Uterus (tissue), 4 donors: ENCODE data around the gene ZNF618. TPM values are rescaled to one million over a fixed set of nuclear protein-coding genes. Genes with fewer than 3 reads are reported as not detected.
"Not testable (repeated sequence)": the region's sequence is repeated elsewhere in the genome, so short reads cannot be mapped to it uniquely, and the experiment has no call there.

Experiments
- DNase-seq, 2 donors: peaks; one replicate each; pipeline ENCODE4 v3.0.0-alpha.2; 2019 to 2020
- H3K27ac ChIP-seq, 2 donors: fragments of 200-600 bp; sonication (generic); 1 replicate in 1 of 2; 2 replicates in 1 of 2; pipeline ENCODE4 v1.5.1; 2016 to 2018
- H3K27me3 ChIP-seq, 2 donors: fragments of 200-600 bp; sonication (generic); one replicate each; pipeline ENCODE4 v1.5.1; 2018 to 2019; ENCODE audit warnings: control low read depth in 1 of 2
- H3K36me3 ChIP-seq, 2 donors: fragments of 200-600 bp; sonication (generic); one replicate each; pipeline ENCODE4 v1.5.1; 2019; ENCODE audit warnings: control low read depth in 1 of 2
- H3K4me1 ChIP-seq, 2 donors: fragments of 200-600 bp; sonication (generic); one replicate each; pipeline ENCODE4 v1.5.1; 2018 to 2019; ENCODE audit warnings: control low read depth in 1 of 2
- H3K4me3 ChIP-seq, 2 donors: fragments of 200-600 bp; sonication (generic); 1 replicate in 1 of 2; 2 replicates in 1 of 2; pipeline ENCODE4 v1.5.1; 2018 to 2019; ENCODE audit warnings: mild to moderate bottlenecking in 1 of 2
- H3K9me3 ChIP-seq, 2 donors: fragments of 200-600 bp; sonication (generic); one replicate each; pipeline ENCODE4 v1.5.1; 2019; ENCODE audit warnings: control low read depth in 1 of 2
- POLR2A ChIP-seq, 2 donors: fragments of 450-650 bp; IDR thresholded peaks; one replicate each; pipeline ENCODE4 v1.6.1; 2016; ENCODE audit warnings: antibody characterized with exemption in 2 of 2, mild to moderate bottlenecking in 1 of 2, moderate library complexity in 1 of 2
- intact Hi-C: fragments of 100-400 bp; cut with DNase I; formaldehyde crosslinking; loops from one replicate; pipeline ENCODE4 v1.15.1; 2023; ENCODE audit warnings: low total_unique reads
- total RNA-seq, 4 donors: library from RNA; depleted of rRNA in 3 of 4; stranded (reverse); fragments of >200 nt in 3 of 4; gene quantifications; one replicate each; pipeline versions ENCODE4 v1.1.0 to v1.2.4, GENCODE V29; 2014 to 2023
- TF ChIP-seq, protein P1 (sequence below), 4 experiments: fragments of 200-600 bp in 2 of 4; fragments of 450-650 bp in 2 of 4; sonication (generic) in 2 of 4; IDR thresholded peaks; one replicate each; pipeline ENCODE4 v1.5.1; 2016 to 2019; ENCODE audit warnings: antibody characterized with exemption in 4 of 4, mild to moderate bottlenecking in 2 of 4, moderate library complexity in 1 of 4
- donor health status: DM: yes; HTN: yes; CAD: no.

The ZNF618 gene
- total RNA-seq, 4 donors from 2014 or later: 3.8 to 24.2 (median 12.3) TPM

DNA sequence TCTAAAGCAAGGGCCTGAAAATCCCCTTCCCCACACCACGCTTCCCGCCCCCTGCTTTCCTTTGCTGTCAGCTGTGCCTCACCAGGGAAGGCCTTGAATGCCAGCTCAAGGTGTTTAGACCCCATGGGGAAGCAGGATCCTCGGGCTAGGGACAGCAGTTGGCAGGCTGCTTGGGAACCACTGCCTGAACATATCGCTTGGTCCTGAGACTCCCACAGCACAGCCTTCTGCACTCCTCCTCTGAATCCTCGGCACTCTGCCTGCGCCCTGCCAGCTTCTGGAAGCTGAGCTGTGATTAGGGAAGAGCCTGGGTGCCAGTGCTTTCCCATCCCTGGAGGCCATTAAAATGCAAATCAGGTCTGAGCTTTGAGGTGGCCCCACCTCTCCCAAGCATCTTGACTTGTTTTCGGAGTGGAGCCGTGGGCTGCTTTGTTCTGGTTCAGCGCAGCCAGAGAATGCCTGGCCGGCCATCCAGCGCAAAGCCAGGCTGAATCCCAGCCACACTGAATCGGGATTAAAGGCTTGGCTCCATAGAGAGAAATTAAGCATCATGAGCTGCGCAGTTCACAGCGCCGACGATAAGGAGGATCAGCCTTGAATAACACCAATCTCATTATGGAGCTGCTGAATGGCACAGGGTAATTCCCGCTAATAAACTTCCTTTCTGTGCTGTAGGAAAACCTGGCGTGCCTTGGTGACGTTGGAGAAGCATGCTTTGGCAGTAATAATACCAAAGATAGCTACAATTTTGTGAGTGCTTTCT is 162.0 kb downstream of the ZNF618 start:
- no peak overlapping the region for H3K4me3 ChIP-seq
- H3K27ac ChIP-seq: no peak overlapping the region
- no peaks in the 10 kb centered on the region for H3K27me3 ChIP-seq
- H3K36me3 ChIP-seq: no peaks in the 10 kb centered on the region
- no peaks in the 10 kb centered on the region for H3K9me3 ChIP-seq
- peak in 1 of 2 donors; percentile 8 for DNase-seq
- intact Hi-C loops: loop anchor here (10.0 kb wide), 1 partner anchor 233 kb away; no protein-coding TSS in a partner anchor
- no peaks in the 10 kb centered on the region for H3K4me1 ChIP-seq
- TF ChIP-seq, protein P1, sequence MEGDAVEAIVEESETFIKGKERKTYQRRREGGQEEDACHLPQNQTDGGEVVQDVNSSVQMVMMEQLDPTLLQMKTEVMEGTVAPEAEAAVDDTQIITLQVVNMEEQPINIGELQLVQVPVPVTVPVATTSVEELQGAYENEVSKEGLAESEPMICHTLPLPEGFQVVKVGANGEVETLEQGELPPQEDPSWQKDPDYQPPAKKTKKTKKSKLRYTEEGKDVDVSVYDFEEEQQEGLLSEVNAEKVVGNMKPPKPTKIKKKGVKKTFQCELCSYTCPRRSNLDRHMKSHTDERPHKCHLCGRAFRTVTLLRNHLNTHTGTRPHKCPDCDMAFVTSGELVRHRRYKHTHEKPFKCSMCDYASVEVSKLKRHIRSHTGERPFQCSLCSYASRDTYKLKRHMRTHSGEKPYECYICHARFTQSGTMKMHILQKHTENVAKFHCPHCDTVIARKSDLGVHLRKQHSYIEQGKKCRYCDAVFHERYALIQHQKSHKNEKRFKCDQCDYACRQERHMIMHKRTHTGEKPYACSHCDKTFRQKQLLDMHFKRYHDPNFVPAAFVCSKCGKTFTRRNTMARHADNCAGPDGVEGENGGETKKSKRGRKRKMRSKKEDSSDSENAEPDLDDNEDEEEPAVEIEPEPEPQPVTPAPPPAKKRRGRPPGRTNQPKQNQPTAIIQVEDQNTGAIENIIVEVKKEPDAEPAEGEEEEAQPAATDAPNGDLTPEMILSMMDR (IDR thresholded peaks at IDR 0.05): no peak
- no peak for TF ChIP-seq POLR2A (IDR thresholded peaks at IDR 0.05)

DNA sequence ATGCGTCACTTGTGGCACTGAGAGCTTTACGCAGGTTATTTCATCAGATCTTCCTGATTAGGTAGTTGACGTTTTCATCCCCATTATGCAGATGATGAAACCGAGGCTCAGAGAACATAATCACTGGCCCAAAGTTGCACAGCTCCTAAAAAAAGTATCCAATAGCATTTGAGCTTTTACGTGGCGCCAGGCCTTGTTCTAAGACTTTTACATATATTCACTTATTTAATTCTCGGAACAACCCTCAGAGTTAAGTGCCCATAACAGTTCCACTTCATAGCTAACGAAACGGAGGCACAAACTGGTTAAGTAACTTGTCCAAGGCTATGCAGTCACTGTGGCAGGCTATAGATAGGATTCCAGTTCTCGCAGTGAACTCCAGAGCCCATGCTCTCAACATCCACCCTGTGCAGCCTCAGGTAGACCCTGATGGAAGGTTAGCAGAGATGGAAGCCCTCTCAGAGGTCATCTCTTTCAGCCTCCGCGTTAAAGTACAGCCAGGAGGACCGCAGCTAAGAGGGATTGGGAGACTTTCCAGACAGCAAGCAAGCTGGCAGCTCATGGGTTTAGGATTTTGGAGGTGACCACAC is 162.7 kb downstream of the ZNF618 start:
- DNase-seq: no peak
- Histone ChIP-seq H3K4me3 (no peak overlapping the region), H3K27ac (no peak overlapping the region), H3K4me1 (no peaks in the 10 kb centered on the region), H3K27me3 (no peaks in the 10 kb centered on the region), H3K9me3 (peaks cover 0 to 3% of the 10 kb centered on the region in 2 donors), H3K36me3 (no peaks in the 10 kb centered on the region)
- intact Hi-C loops: loop anchor here (10.0 kb wide), 1 partner anchor 234 kb away; no protein-coding TSS in a partner anchor
- TF ChIP-seq, protein P1 (IDR thresholded peaks at IDR 0.05): no peak
- TF ChIP-seq POLR2A (IDR thresholded peaks at IDR 0.05): no peak

DNA sequence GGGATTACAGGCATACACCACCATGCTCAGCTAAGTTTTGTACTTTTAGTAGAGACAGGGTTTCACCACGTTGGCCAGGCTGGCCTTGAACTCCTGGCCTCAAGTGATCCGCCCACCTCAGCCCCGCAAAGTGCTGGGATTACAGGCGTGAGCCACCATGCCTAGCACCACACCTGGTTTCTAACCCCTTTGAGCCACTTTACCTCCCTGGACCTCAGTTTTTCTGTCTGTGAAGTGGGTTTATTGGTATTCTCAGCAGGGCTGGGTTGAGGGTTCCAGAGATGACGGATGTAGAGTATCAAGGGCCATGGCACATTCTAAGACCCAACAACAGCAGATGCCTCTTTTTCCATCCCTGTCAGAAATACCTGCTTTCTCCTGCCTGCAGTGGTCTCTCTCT is 163.4 kb downstream of the ZNF618 start:
- Histone ChIP-seq H3K9me3 (peaks cover 0 to 9% of the 10 kb centered on the region in 2 donors), H3K27me3 (no peaks in the 10 kb centered on the region), H3K4me1 (no peaks in the 10 kb centered on the region), H3K36me3 (no peaks in the 10 kb centered on the region), H3K27ac (no peak overlapping the region), H3K4me3 (no peak overlapping the region)
- no peak for DNase-seq
- TF ChIP-seq POLR2A (IDR thresholded peaks at IDR 0.05): no peak
- TF ChIP-seq, protein P1 (IDR thresholded peaks at IDR 0.05): no peak
- intact Hi-C loops: loop anchor here (10.0 kb wide), 1 partner anchor 235 kb away; no protein-coding TSS in a partner anchor

DNA sequence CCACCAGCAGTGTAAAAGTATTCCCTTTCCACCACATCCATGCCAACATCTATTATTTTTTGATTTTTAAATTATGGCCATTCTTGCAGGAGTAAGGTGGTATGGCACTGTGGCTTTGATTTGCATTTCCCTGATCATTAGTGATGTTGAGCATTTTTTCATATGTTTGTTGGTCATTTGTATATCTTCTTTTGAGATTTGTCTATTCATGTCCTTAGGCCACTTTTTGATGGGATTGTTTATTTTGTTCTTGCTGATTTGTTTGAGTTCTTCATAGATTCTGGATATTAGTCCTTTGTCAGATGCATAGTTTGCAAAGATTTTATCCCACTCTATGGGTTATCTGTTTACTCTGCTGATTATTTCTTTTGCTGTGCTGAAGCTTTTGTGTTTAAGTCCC is 167.6 kb downstream of the ZNF618 start:
- H3K27ac ChIP-seq, H3K4me3 ChIP-seq, DNase-seq, H3K4me1 ChIP-seq, H3K27me3 ChIP-seq, intact Hi-C loops, H3K36me3 ChIP-seq: not testable (repeated sequence)
- peaks cover 0 to 16% of the 10 kb centered on the region in 2 donors for H3K9me3 ChIP-seq

DNA sequence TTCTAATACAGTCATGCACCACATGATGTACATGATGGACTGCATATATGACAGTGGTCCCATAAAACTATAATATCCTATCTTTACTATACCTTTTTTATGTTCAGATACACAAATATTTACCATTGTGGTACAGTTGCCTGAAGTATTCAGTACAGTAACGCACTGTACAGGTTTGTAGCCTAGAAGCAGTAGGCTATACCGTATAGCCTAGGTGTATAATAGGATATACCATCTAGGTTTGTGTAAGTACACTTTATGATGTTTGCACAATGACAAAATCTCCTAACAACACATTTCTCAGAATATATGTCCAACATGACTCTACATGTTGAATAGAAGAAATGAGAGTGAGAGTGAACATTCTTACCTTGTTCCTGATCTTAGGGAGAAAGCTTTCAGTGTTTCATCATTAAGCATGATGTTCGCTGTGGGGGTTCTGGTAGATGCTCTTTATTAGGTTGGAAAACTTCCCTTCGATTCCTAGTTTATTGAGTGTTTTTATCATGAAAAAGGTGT is 170.2 kb downstream of the ZNF618 start:
- no peak for DNase-seq
- no peaks in the 10 kb centered on the region for H3K36me3 ChIP-seq
- H3K27me3 ChIP-seq: no peaks in the 10 kb centered on the region
- peaks cover 0 to 16% of the 10 kb centered on the region in 2 donors for H3K9me3 ChIP-seq
- H3K4me1 ChIP-seq: no peaks in the 10 kb centered on the region
- TF ChIP-seq POLR2A (IDR thresholded peaks at IDR 0.05): no peak
- H3K4me3 ChIP-seq: no peak overlapping the region
- intact Hi-C loops: no loop called here
- H3K27ac ChIP-seq: no peak overlapping the region

DNA sequence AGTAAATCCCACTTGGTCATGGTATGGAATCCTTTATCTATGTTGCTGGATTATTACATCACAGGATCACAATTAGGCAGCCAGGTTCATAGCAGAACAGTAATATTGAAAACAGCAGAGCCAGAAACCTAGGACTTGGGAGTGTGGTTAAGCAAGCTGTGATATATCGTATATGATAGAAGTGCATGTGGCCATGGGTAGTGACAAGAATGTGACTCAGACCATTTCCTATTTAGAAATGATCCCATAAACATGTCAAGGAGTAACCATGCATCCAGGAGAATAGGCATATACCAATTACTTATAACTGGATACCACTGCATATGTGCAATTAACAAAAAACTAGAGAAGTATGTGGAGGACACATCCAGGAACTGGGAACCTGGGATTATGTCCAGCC is 170.8 kb downstream of the ZNF618 start:
- H3K27ac ChIP-seq: no peak overlapping the region
- H3K4me1 ChIP-seq: no peaks in the 10 kb centered on the region
- peaks cover 0 to 16% of the 10 kb centered on the region in 2 donors for H3K9me3 ChIP-seq
- H3K36me3 ChIP-seq: no peaks in the 10 kb centered on the region
- TF ChIP-seq, protein P1 (IDR thresholded peaks at IDR 0.05): no peak
- no peak for TF ChIP-seq POLR2A (IDR thresholded peaks at IDR 0.05)
- intact Hi-C loops: no loop called here
- no peak for DNase-seq
- no peak overlapping the region for H3K4me3 ChIP-seq
- no peaks in the 10 kb centered on the region for H3K27me3 ChIP-seq
